HepG2 (cell line): Measurements from ENCODE around the gene MICAL1. TPM values are rescaled to one million over a fixed set of nuclear protein-coding genes. Genes with fewer than 3 reads are reported as not detected.
A peak's percentile ranks its signal among the peaks of the same experiment; 100 is the strongest.

Source experiments
- ADNP ChIP-seq: sonication (generic); formaldehyde crosslinking; IDR thresholded peaks from 2 replicates; pipeline ENCODE4 v1.4.0; 2020; ENCODE audit warnings: missing genetic modification reagents
- AKAP8 ChIP-seq: sonication (generic); formaldehyde crosslinking; IDR thresholded peaks from 2 replicates; pipeline ENCODE4 v1.5.1; 2020; ENCODE audit warnings: mild to moderate bottlenecking, missing genetic modification reagents
- CEBPB ChIP-seq: IDR thresholded peaks from 2 replicates; pipeline ENCODE4 v1.6.1; 2011; ENCODE audit warnings: low read depth, low read length, improper control_type of control experiment, borderline replicate concordance
- FOXA3 ChIP-seq: IDR thresholded peaks from 2 replicates; pipeline ENCODE4 v1.6.1; 2016; ENCODE audit warnings: missing genetic modification reagents, missing compliant biosample characterization
- HINFP ChIP-seq: sonication (generic); formaldehyde crosslinking; IDR thresholded peaks from 2 replicates; pipeline ENCODE4 v1.4.0; 2020; ENCODE audit warnings: low read depth, mild to moderate bottlenecking, missing genetic modification reagents
- IRF9 ChIP-seq: sonication (generic); formaldehyde crosslinking; IDR thresholded peaks from 2 replicates; pipeline ENCODE4 v1.8.0; 2022; ENCODE audit warnings: missing genetic modification reagents, mild to moderate bottlenecking, borderline replicate concordance
- KLF12 ChIP-seq: sonication (generic); formaldehyde crosslinking; IDR thresholded peaks from 2 replicates; pipeline ENCODE4 v1.4.0; 2020; ENCODE audit warnings: missing genetic modification reagents, borderline replicate concordance
- MYPOP ChIP-seq: sonication (generic); formaldehyde crosslinking; IDR thresholded peaks from 2 replicates; pipeline ENCODE4 v1.8.1; 2023; ENCODE audit warnings: mild to moderate bottlenecking, moderate library complexity, missing genetic modification reagents
- PATZ1 ChIP-seq: sonication (generic); formaldehyde crosslinking; IDR thresholded peaks from 2 replicates; pipeline ENCODE4 v1.4.0; 2020; ENCODE audit warnings: missing genetic modification reagents
- PAXIP1 ChIP-seq: sonication (generic); formaldehyde crosslinking; conservative IDR thresholded peaks from 2 replicates; pipeline ENCODE4 v1.4.0; 2020; ENCODE audit warnings: mild to moderate bottlenecking, missing genetic modification reagents, moderate library complexity
- PHF21A ChIP-seq: sonication (generic); formaldehyde crosslinking; IDR thresholded peaks from 2 replicates; pipeline ENCODE4 v1.5.0; 2020; ENCODE audit warnings: mild to moderate bottlenecking, missing genetic modification reagents
- PHF8 ChIP-seq: sonication (generic); formaldehyde crosslinking; IDR thresholded peaks from 2 replicates; pipeline ENCODE4 v1.5.0; 2020; ENCODE audit warnings: missing genetic modification reagents
- TAF1 ChIP-seq: sonication (generic); formaldehyde crosslinking; IDR thresholded peaks from 2 replicates; pipeline ENCODE4 v1.4.0; 2020; ENCODE audit warnings: missing genetic modification reagents
- TP53 ChIP-seq: sonication (generic); formaldehyde crosslinking; conservative IDR thresholded peaks from 2 replicates; pipeline ENCODE4 v1.4.0; 2020; ENCODE audit warnings: missing genetic modification reagents
- ZNF563 ChIP-seq: sonication (generic); formaldehyde crosslinking; IDR thresholded peaks from 2 replicates; pipeline ENCODE4 v1.8.0; 2022; ENCODE audit warnings: mild to moderate bottlenecking, moderate library complexity, missing genetic modification reagents
- ZNF616 ChIP-seq: sonication (generic); formaldehyde crosslinking; IDR thresholded peaks from 2 replicates; pipeline ENCODE4 v1.5.0; 2020; ENCODE audit warnings: low read depth, mild to moderate bottlenecking, missing genetic modification reagents
- ZSCAN25 ChIP-seq: sonication (generic); formaldehyde crosslinking; IDR thresholded peaks from 2 replicates; pipeline ENCODE4 v1.8.0; 2022; ENCODE audit warnings: mild to moderate bottlenecking, missing genetic modification reagents
- polyA plus RNA-seq, 8 experiments: library from polyadenylated mRNA; depleted of rRNA in 3 of 8; stranded (reverse) in 7 of 8; unstranded in 1 of 8; fragments of >200 nt; fragmentation: Illumina TruSeq in 4 of 8; extraction: Trizol in 4 of 8; gene quantifications; 2 replicates each; pipeline versions ENCODE4 v1.2.1 to v1.2.3, GENCODE V29; 2011 to 2016; ENCODE audit warnings: low read depth in 4 of 8, missing spikeins in 1 of 8, mixed read lengths in 1 of 8; ENCODE audit not compliant: insufficient read depth in 1 of 8
- total RNA-seq, 5 experiments: library from RNA; depleted of rRNA; stranded (reverse); fragments of >200 nt; fragmentation: Illumina TruSeq; extraction: Trizol; gene quantifications; 2 replicates each; pipeline ENCODE4 v1.2.3, GENCODE V29; 2016; ENCODE audit warnings: low read depth in 1 of 5

MICAL1 gene
- total and polyA plus RNA-seq, 2 of the 13 experiments (the other 11 are each of a cell fraction or from before 2014, with no cell fraction given): 6.9 to 39.0 TPM

- 0 out of 2 replicates have a peak, but pooled peaks have one; percentile 17 for TF ChIP-seq ZNF616
- TF ChIP-seq AKAP8 (CRISPR knock-in tag): peak; percentile 14; the same call in 1 of the 2 replicates
- 0 out of 2 replicates have a peak, but pooled peaks have one; percentile 3 for TF ChIP-seq FOXA3 (CRISPR knock-in tag)
- peak; percentile 91; the same call in 1 of the 2 replicates for TF ChIP-seq IRF9 (CRISPR knock-in tag)
- TF ChIP-seq ADNP: no peak
- TF ChIP-seq PHF8: peak; percentile 91
- TF ChIP-seq CEBPB: no peak
- TF ChIP-seq PATZ1 (CRISPR knock-in tag): peak; percentile 37; the same call in 1 of the 2 replicates
- TF ChIP-seq ZNF563 (CRISPR knock-in tag): peak; percentile 61; the same call in 1 of the 2 replicates
- 0 out of 2 replicates have a peak, but pooled peaks have one; percentile 65 for TF ChIP-seq TP53 (CRISPR knock-in tag)
- TF ChIP-seq KLF12: 0 out of 2 replicates have a peak, but pooled peaks have one; percentile 47
- TF ChIP-seq PHF21A (CRISPR knock-in tag): 0 out of 2 replicates have a peak, but pooled peaks have one; percentile 46
- 0 out of 2 replicates have a peak, but pooled peaks have one; percentile 18 for TF ChIP-seq HINFP
- TF ChIP-seq ZSCAN25: no peak
- peak; percentile 69 for TF ChIP-seq TAF1 (CRISPR knock-in tag)
- peak; percentile 27; the same call in 1 of the 2 replicates for TF ChIP-seq MYPOP (CRISPR knock-in tag)
- TF ChIP-seq PAXIP1 (CRISPR knock-in tag): peak; percentile 44
These were observed 15.1 kb downstream of the MICAL1 start, which contains the start of the genes PPIL6 and SMPD2 (continued) for GRCh38 chr6:109440331-109441068.
